Measurements from ENCODE around the gene RPS6KL1.
A peak's percentile ranks its signal among the peaks of the same experiment; 100 is the strongest.

The RPS6KL1 gene

DNA sequence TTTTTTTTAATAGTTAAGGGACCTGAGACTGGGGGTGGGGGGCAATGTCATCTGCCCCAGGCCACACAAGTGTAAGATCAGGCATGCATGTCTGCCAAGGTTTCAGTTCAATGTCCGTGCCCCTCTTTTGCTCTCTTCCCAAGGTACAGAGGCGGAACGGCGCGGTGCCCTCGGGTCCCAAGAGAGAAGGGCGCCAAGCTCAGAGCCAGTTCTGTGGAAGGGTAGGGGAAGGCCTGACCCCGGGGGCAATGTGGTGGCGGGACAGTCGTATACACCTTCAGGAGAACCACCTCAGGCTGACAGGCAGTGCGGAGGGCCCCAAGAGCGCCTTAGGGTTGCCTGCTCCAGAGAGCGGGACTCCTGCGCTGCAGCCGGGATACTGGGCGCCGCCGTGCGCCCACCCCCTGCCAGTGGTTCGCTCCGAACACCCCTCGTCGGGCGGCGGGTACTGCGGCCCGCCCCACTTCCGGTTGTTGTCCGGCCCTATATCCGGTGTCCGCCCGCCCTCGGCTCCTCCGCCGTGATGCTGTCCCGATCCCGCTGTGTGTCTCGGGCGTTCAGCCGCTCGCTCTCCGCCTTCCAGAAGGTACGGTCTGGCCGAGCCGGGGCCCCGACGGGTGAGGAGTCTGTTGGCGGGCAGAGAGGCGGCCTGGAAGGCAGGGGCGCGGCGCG is 41.5 kb downstream of the RPS6KL1 start, which contains the start of gene DLST (continued):
- TF ChIP-seq ZFP3 (tag by site-specific recombination; IDR thresholded peaks at IDR 0.05; ENCODE audit: low read depth) (no peak), ZNF121 (tag by site-specific recombination; IDR thresholded peaks at IDR 0.05) (no peak), ZNF211 (tag by site-specific recombination; IDR thresholded peaks at IDR 0.05; ENCODE audit: low read depth) (no peak), ZNF514 (tag by site-specific recombination; IDR thresholded peaks at IDR 0.05) (no peak), ZNF138 (tag by site-specific recombination; IDR thresholded peaks at IDR 0.05; ENCODE audit: borderline replicate concordance) (no peak), KLF10 (tag by site-specific recombination; IDR thresholded peaks at IDR 0.05) (no peak), ZNF677 (tag by site-specific recombination; IDR thresholded peaks at IDR 0.05) (no peak), ZNF510 (tag by site-specific recombination; IDR thresholded peaks at IDR 0.05; ENCODE audit: insufficient replicate concordance) (no peak), GLIS2 (tag by site-specific recombination; IDR thresholded peaks at IDR 0.05) (peak; percentile 38; the same call in 1 of the 2 replicates), IKZF3 (tag by site-specific recombination; IDR thresholded peaks at IDR 0.05) (peak; percentile 68; the same call in 1 of the 2 replicates), ZFP69B (tag by site-specific recombination; IDR thresholded peaks at IDR 0.05) (peak; percentile 79), ZNF747 (tag by site-specific recombination; IDR thresholded peaks at IDR 0.05) (no peak), ZNF274 (IDR thresholded peaks at IDR 0.05; ENCODE audit: low read length) (no peak), ZNF274 (tag by site-specific recombination; IDR thresholded peaks at IDR 0.05; ENCODE audit: borderline replicate concordance) (no peak), SCRT1 (tag by site-specific recombination; IDR thresholded peaks at IDR 0.05; ENCODE audit: borderline replicate concordance) (no peak), ZBTB21 (tag by site-specific recombination; IDR thresholded peaks at IDR 0.05) (peak; percentile 35; the same call in 1 of the 2 replicates), ZNF549 (tag by site-specific recombination; IDR thresholded peaks at IDR 0.05) (no peak), ZNF837 (tag by site-specific recombination; IDR thresholded peaks at IDR 0.05) (peak; percentile 39; the same call in 1 of the 2 replicates), ZNF155 (tag by site-specific recombination; IDR thresholded peaks at IDR 0.05) (no peak), ZNF16 (tag by site-specific recombination; IDR thresholded peaks at IDR 0.05; ENCODE audit: low read depth) (no peak), ZSCAN30 (tag by site-specific recombination; IDR thresholded peaks at IDR 0.05) (peak; percentile 96), ZNF610 (tag by site-specific recombination; IDR thresholded peaks at IDR 0.05; ENCODE audit: borderline replicate concordance) (peak; percentile 68)
- TF ChIP-seq, protein P1, sequence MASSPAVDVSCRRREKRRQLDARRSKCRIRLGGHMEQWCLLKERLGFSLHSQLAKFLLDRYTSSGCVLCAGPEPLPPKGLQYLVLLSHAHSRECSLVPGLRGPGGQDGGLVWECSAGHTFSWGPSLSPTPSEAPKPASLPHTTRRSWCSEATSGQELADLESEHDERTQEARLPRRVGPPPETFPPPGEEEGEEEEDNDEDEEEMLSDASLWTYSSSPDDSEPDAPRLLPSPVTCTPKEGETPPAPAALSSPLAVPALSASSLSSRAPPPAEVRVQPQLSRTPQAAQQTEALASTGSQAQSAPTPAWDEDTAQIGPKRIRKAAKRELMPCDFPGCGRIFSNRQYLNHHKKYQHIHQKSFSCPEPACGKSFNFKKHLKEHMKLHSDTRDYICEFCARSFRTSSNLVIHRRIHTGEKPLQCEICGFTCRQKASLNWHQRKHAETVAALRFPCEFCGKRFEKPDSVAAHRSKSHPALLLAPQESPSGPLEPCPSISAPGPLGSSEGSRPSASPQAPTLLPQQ (tag by site-specific recombination; IDR thresholded peaks at IDR 0.05), result peak; percentile 79
- TF ChIP-seq, protein P2, sequence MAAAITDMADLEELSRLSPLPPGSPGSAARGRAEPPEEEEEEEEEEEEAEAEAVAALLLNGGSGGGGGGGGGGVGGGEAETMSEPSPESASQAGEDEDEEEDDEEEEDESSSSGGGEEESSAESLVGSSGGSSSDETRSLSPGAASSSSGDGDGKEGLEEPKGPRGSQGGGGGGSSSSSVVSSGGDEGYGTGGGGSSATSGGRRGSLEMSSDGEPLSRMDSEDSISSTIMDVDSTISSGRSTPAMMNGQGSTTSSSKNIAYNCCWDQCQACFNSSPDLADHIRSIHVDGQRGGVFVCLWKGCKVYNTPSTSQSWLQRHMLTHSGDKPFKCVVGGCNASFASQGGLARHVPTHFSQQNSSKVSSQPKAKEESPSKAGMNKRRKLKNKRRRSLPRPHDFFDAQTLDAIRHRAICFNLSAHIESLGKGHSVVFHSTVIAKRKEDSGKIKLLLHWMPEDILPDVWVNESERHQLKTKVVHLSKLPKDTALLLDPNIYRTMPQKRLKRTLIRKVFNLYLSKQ (tag by site-specific recombination; IDR thresholded peaks at IDR 0.05; ENCODE audit: borderline replicate concordance), result no peak
- TF ChIP-seq, protein P3, sequence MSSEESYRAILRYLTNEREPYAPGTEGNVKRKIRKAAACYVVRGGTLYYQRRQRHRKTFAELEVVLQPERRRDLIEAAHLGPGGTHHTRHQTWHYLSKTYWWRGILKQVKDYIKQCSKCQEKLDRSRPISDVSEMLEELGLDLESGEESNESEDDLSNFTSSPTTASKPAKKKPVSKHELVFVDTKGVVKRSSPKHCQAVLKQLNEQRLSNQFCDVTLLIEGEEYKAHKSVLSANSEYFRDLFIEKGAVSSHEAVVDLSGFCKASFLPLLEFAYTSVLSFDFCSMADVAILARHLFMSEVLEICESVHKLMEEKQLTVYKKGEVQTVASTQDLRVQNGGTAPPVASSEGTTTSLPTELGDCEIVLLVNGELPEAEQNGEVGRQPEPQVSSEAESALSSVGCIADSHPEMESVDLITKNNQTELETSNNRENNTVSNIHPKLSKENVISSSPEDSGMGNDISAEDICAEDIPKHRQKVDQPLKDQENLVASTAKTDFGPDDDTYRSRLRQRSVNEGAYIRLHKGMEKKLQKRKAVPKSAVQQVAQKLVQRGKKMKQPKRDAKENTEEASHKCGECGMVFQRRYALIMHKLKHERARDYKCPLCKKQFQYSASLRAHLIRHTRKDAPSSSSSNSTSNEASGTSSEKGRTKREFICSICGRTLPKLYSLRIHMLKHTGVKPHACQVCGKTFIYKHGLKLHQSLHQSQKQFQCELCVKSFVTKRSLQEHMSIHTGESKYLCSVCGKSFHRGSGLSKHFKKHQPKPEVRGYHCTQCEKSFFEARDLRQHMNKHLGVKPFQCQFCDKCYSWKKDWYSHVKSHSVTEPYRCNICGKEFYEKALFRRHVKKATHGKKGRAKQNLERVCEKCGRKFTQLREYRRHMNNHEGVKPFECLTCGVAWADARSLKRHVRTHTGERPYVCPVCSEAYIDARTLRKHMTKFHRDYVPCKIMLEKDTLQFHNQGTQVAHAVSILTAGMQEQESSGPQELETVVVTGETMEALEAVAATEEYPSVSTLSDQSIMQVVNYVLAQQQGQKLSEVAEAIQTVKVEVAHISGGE (tag by site-specific recombination; conservative IDR thresholded peaks at IDR 0.05; ENCODE audit: low read depth), result peak; percentile 97
- TF ChIP-seq, protein P4, sequence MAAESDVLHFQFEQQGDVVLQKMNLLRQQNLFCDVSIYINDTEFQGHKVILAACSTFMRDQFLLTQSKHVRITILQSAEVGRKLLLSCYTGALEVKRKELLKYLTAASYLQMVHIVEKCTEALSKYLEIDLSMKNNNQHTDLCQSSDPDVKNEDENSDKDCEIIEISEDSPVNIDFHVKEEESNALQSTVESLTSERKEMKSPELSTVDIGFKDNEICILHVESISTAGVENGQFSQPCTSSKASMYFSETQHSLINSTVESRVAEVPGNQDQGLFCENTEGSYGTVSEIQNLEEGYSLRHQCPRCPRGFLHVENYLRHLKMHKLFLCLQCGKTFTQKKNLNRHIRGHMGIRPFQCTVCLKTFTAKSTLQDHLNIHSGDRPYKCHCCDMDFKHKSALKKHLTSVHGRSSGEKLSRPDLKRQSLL (tag by site-specific recombination; IDR thresholded peaks at IDR 0.05), result no peak
- TF ChIP-seq, protein P5, sequence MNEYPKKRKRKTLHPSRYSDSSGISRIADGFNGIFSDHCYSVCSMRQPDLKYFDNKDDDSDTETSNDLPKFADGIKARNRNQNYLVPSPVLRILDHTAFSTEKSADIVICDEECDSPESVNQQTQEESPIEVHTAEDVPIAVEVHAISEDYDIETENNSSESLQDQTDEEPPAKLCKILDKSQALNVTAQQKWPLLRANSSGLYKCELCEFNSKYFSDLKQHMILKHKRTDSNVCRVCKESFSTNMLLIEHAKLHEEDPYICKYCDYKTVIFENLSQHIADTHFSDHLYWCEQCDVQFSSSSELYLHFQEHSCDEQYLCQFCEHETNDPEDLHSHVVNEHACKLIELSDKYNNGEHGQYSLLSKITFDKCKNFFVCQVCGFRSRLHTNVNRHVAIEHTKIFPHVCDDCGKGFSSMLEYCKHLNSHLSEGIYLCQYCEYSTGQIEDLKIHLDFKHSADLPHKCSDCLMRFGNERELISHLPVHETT (tag by site-specific recombination; IDR thresholded peaks at IDR 0.05), result peak; percentile 89
- TF ChIP-seq, protein P6, sequence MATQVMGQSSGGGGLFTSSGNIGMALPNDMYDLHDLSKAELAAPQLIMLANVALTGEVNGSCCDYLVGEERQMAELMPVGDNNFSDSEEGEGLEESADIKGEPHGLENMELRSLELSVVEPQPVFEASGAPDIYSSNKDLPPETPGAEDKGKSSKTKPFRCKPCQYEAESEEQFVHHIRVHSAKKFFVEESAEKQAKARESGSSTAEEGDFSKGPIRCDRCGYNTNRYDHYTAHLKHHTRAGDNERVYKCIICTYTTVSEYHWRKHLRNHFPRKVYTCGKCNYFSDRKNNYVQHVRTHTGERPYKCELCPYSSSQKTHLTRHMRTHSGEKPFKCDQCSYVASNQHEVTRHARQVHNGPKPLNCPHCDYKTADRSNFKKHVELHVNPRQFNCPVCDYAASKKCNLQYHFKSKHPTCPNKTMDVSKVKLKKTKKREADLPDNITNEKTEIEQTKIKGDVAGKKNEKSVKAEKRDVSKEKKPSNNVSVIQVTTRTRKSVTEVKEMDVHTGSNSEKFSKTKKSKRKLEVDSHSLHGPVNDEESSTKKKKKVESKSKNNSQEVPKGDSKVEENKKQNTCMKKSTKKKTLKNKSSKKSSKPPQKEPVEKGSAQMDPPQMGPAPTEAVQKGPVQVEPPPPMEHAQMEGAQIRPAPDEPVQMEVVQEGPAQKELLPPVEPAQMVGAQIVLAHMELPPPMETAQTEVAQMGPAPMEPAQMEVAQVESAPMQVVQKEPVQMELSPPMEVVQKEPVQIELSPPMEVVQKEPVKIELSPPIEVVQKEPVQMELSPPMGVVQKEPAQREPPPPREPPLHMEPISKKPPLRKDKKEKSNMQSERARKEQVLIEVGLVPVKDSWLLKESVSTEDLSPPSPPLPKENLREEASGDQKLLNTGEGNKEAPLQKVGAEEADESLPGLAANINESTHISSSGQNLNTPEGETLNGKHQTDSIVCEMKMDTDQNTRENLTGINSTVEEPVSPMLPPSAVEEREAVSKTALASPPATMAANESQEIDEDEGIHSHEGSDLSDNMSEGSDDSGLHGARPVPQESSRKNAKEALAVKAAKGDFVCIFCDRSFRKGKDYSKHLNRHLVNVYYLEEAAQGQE (tag by site-specific recombination; IDR thresholded peaks at IDR 0.05), result no peak
